HG03135 (cell line): Measurements from ENCODE around the gene FSTL3.
"Not testable (repeated sequence)": the region's sequence is repeated elsewhere in the genome, so short reads cannot be mapped to it uniquely, and the experiment has no call there.

Source experiments
- ATAC-seq: cut with Tn5 transposase; IDR thresholded peaks from one replicate; pipeline ENCODE4 v1.9.1; 2021; ENCODE audit warnings: mild to moderate bottlenecking, moderate library complexity; ENCODE audit not compliant: unreplicated experiment

Gene FSTL3

DNA sequence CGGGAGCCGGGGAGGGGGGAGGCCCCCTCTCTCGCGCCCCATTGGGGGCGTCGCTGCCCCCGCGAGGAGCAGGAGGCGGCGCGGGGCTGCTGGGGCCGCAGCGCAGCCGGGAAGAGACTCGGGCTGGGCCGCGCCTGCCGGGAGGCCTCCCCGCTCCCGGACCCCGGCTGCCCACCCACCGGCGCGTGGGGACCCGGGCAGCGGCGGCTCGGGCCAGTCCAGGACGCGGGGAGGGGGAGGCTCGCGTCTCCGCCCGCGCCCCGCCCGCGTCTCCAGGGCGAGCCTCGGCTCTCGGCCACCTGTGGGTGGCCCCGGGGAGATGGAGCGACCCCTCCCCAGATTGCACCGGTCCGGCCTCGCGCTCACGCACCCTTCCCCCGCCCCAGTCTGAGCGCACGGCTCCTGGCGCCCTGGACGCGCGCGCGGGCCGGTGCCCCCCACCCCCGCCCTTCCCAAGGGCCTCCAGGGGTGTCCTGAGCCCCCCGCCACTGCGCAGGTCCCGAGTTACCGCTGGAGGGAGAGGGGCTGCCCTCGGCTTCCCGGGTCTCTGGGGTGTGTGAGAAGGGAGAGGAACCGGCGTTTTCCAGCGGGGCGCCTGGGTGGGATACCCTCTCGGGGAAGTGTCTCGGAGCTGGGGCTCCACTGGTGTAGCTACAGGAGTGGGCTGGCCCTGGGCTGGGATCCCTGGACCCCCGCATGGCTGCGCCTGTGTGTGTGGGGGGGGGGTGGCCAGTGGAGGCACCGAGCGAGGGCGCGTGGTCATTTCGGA lies 33.2 kb downstream of the FSTL3 start:
- ATAC-seq, result no peak

GRCh38 chr19:709965-710571 lies 33.9 kb downstream of the FSTL3 start:
- no peak for ATAC-seq

- ATAC-seq, result no peak
Observed at GRCh38 chr19:710767-711166, 34.6 kb downstream of the FSTL3 start.

- ATAC-seq, result no peak
Observed at GRCh38 chr19:711254-711653, 35.1 kb downstream of the FSTL3 start.

DNA sequence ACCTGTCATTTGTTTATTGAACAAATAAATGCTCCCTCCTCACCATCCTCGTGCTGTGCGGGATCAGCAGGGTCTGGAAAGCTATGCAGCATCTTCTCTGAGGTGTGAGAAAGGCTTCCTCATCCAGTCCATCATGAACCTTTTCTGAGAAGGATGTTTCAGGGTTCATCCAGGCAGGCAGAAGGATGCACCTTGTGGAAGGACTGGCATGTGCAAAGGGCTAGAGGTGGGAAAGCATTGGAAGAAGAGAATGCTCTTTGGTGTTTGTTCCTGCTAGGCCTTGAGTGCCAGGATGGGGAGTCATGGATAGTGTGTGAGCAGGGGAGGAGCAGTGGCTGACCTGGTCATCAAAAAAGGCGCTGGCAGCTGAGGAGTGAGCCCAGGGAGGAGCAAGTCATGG lies 39.2 kb downstream of the FSTL3 start:
- no peak for ATAC-seq

DNA sequence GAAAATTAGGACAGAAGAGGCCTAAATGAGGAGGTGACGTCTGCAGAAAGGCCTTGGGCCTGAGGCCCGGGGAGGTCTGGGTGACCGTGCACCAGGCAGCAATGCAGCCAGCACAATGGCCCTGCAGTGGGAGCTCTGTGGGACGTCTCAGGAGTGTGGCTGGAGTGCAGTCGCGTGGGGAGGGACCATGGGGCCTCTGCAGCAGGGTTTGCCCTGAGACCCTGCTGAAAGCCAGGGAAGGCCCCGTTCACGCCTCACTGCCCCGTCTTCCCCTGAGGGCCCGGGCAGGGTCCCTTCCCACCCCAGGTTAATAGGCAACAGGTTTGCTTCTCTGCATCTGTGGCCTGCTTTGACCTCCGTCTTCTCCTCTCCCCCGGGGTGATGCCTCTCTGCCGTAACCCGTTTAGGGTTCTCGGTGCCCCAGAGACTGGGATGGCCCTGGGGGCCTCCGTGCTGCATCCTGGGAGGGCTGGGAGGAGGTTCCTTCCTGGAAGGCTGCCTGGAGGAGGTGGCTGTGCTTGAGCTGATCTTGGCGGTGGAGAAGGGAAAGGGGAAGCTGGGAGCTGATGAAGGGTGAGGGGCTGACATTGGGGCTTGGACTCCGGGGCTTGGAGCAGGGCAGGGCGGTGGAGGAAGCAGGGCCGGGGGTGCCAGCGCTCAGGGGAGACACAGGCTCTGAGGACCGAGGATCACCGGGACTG lies 42.2 kb downstream of the FSTL3 start:
- no peak for ATAC-seq

- ATAC-seq, result no peak
Observed at GRCh38 chr19:718991-719512, 42.9 kb downstream of the FSTL3 start.

- ATAC-seq, result no peak
Observed at GRCh38 chr19:719636-720344, 43.6 kb downstream of the FSTL3 start.

DNA sequence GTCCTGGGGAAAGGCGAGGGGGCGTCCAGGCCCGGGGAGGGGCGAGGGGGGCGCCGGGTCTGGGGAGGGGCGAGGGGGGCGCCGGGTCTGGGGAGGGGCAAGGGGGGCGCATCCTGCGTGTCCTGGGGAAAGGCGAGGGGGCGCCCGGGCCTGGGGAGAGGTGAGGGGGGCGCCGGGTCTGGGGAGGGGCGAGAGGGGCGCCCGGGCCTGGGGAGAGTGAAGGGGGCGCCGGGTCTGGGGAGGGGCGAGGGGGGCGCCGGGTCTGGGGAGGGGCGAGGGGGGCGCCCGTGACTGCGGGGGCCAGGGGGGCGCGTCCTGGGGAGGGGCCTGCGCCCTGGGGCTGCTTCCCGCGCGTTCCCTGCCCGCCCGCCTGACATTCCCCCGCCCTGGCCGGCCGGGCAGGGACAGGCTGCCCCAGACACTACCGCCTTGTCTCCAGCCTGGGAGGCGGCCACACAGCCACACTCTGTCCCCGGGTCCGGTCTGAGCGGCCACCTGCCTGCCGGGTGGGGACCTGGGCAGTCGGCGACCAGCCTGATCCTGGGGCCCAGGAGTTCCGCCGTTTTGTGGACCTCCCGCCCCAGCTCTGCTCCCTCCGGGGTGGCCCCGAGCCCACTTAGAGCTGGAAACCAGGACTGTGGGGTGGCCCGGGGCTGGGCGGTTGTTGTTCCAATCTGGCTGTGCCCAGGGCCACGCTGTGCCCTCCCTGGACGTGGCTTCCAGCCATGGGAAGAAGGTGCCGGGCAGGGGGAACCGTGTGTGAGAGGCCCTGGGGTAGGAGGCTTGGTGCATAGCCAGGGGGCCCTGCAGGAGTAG lies 44.4 kb downstream of the FSTL3 start:
- no peak for ATAC-seq

DNA sequence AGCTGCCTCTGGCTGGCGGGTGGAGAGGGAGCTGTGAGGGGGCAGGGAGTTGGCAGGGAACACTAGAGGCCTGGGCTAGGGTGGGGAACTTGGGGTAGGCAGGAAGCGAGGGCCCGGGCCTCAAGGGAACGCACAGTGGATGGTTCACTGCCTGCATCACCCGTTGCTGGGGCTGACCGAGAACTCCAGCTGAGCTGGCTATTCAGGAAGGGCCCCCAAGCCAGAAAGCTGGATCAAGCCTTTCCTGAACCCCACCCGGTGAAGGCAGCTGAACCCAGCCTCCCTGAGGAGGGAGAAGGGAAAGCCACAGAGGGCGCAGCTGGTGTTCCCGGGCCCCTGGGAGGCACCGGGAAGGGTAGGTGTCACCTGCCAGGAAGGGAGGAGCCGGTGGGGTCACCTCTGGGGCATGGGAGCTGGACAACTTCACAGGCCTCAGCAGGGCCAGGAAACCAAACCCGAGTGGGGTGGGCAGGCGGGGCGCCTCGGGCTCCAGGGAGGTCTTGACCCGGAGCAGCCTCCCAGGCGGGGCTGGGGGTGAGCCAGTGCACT lies 46.4 kb downstream of the FSTL3 start:
- no peak for ATAC-seq

DNA sequence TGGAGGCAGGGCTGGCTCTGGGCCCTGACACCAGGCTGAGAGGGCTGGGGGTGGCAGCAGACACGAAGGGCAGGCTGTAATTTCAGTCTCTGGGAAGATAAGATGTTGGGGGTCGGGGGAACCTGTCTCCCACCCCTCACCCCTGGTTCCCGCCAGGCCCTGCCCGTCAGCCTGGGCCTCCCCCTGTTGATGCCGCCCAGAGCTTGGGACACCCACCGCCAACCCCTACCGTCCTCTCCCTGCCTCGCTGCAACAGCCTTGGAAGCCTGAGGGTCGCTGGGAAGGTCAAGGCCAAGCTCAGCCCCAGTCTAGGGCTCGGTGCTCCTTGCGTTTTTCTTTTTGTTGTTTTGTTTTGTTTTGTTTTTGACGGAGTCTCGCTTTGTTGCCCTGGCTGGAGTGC lies 47.1 kb downstream of the FSTL3 start:
- ATAC-seq, result no peak

- ATAC-seq, result no peak
Observed at GRCh38 chr19:723714-724113, 47.5 kb downstream of the FSTL3 start.

- ATAC-seq, result no peak
Observed at GRCh38 chr19:725461-726089, 49.4 kb downstream of the FSTL3 start.

DNA sequence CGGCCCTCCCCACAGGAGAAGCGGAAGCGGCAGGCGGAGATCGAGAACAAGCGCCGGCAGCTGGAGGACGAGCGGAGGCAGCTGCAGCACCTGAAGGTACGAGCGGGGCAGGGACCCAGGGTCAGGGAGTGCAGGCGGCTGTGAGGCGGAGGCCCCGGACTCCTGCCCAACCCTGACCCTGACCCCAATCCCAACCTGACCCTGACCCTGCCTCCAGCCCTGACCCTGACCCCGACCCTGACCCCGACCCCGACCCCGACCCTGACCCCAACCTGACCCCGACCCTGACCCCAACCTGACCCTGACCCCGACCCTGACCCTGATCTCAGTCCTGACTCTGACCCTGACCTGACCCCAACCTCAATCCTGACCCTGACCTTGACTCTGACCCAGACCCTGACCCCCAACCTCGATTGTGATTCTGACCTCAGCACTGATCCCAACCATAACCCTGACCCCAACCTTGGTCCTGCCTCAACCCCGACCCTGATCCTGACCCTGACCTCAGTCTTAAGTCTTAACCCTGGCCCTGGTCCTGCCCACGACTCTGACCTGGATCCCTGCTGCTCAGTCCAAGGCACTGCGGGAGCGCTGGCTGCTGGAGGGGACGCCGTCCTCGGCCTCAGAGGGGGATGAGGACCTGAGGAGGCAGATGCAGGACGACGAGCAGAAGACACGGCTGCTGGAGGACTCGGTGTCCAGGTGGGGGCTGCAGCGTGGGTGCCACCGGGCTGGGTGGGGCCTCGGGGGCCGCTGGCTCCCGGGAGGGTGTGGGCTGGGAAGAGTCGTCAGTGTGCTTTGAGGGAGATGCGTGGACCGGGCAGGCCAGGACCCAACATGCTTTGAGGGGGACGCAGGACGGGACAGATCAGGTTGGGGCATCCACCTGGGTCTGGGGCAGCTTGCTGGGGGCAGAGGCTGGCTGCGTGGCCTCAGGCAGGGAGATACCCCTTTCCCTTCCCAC lies 51.1 kb downstream of the FSTL3 start:
- ATAC-seq, result no peak

GRCh38 chr19:728011-728410 lies 51.8 kb downstream of the FSTL3 start:
- ATAC-seq, result no peak

DNA sequence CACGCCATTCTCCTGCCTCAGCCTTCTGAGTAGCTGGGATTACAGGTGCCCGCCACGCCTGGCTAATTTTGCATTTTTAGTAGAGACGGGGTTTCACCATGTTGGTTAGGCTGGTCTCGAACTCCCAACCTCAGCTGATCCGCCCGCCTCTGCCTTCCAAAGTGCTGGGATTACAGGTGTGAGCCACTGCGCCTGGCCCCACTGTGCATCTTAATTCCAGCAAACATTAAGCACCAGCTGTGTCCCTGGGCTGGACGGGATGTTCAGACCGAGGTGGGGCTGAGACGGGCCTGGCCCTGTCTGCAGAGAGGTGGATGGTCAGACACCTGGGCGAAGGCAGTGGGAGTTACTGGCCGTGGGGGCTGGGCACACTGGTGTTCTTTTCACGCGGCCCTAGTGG lies 53.4 kb downstream of the FSTL3 start:
- ATAC-seq, result not testable (repeated sequence)

DNA sequence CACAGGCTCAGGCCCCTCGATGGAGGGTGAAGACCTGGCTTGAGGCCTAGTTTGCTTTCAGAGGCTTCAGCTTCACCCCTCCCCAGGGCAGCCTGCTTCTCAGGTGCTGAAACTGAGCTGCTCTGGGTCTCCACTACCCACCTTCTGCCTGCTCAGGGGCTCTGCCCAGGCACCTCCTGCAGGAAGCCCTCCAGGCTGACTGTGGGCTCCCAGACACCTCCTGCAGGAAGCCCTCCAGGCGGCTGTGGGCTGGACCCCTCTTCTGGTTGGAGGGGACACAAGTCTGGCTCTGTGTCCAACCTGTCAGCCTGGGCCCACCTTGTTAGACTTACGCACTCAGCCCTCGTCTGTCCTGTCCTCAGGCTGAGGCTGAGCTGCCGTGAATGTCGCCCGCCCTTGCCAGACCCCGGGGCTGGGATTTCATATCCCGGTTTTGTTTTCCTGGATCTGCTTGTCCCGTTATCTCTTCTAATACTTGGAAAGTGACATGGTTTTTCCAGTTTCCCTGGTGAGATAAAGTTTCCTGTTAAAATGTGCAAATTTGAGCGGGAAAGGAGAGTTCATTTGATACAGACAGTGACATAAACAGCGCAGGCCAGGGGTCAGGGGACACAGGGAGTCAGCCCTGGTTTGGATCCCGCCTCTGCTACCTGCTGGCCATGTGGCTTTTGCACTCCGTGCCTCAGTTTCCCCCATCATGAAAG lies 53.9 kb downstream of the FSTL3 start:
- no peak for ATAC-seq

DNA sequence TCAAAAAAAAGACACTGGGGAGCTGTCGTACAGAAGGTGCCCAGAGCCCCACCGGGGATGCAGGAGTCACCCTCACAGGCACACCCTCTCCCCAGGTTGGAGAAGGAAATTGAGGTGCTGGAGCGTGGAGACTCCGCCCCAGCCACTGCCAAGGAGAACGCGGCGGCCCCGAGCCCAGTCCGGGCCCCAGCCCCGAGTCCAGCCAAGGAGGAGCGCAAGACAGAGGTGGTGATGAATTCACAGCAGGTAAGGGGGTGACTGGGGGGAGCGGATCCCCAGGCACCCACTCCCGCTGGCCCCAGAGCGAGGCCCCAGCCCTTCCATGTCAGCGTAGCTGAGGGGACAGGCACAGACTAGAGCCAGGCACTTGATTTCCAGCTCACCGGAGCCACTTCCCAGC lies 54.8 kb downstream of the FSTL3 start:
- ATAC-seq, result no peak
